ENCODE results near the gene EVA1A.

GRCh38 chr2:75600461-75601011 is 39.8 kb upstream of the EVA1A start:
- TF ChIP-seq ZNF274 (IDR thresholded peaks at IDR 0.05; ENCODE audit: borderline replicate concordance, extremely low read depth, low read length) (no peak), CTCF (IDR thresholded peaks at IDR 0.05; ENCODE audit: control extremely low read depth in 1 of 3, insufficient read depth in 1 of 3, low read depth in 1 of 3, low read length in 3 of 3) (no peak), POLR2AphosphoS5 (IDR thresholded peaks at IDR 0.05; ENCODE audit: low read depth, low read length) (no peak), JUN (IDR thresholded peaks at IDR 0.05; ENCODE audit: low read depth, low read length) (no peak), TAF1 (IDR thresholded peaks at IDR 0.05; ENCODE audit: low read depth, low read length) (no peak), POLR2A (IDR thresholded peaks at IDR 0.05; ENCODE audit: control extremely low read depth in 1 of 2, low read depth in 2 of 2, low read length in 2 of 2) (no peak), NRF1 (IDR thresholded peaks at IDR 0.05; ENCODE audit: low read depth, low read length) (no peak), YY1 (IDR thresholded peaks at IDR 0.05; ENCODE audit: low read depth, low read length) (no peak), TBP (IDR thresholded peaks at IDR 0.05; ENCODE audit: low read depth, low read length) (no peak), ASH2L (IDR thresholded peaks at IDR 0.05; ENCODE audit: low read length) (no peak), EZH2 (IDR thresholded peaks at IDR 0.05; ENCODE audit: low read depth, low read length, severe bottlenecking) (no peak), BRCA1 (IDR thresholded peaks at IDR 0.05; ENCODE audit: low read depth, low read length) (no peak), HDAC6 (IDR thresholded peaks at IDR 0.05; ENCODE audit: low read depth, low read length) (no peak), RXRA (IDR thresholded peaks at IDR 0.05; ENCODE audit: insufficient read depth, low read depth, low read length) (no peak)

Measured in H1 (cell line).